Liver (tissue), 9 donors: ENCODE results near the gene ADCY9. TPM values are rescaled to one million over a fixed set of nuclear protein-coding genes. Genes with fewer than 3 reads are reported as not detected.

ENCODE experiments used
- DNase-seq: peaks from one replicate; pipeline ENCODE4 v3.0.0-alpha.2; 2017; ENCODE audit warnings: low spot score
- H3K27ac ChIP-seq, 2 donors: one replicate each; pipeline ENCODE4 v1.7.0; 2013; ENCODE audit warnings: inconsistent platforms in 2 of 2, low read length in 2 of 2, control low read depth in 1 of 2, low read depth in 1 of 2, mild to moderate bottlenecking in 1 of 2
- H3K27me3 ChIP-seq, 4 donors: one replicate each; pipeline versions ENCODE4 v1.6.1 to v1.7.0; 2013; ENCODE audit warnings: low read length in 3 of 4, inconsistent platforms in 1 of 4, mild to moderate bottlenecking in 1 of 4, moderate library complexity in 1 of 4; ENCODE audit not compliant: control insufficient read depth in 4 of 4, insufficient read depth in 4 of 4
- H3K36me3 ChIP-seq, 4 donors: one replicate each; pipeline versions ENCODE4 v1.6.1 to v1.7.0; 2013; ENCODE audit warnings: low read length in 3 of 4, mild to moderate bottlenecking in 3 of 4, low read depth in 1 of 4, moderate library complexity in 1 of 4; ENCODE audit not compliant: control insufficient read depth in 4 of 4, insufficient read depth in 3 of 4
- H3K4me1 ChIP-seq, 4 donors: one replicate each; pipeline versions ENCODE4 v1.6.1 to v1.7.0; 2013; ENCODE audit warnings: low read length in 3 of 4, mild to moderate bottlenecking in 3 of 4, moderate library complexity in 1 of 4; ENCODE audit not compliant: control insufficient read depth in 4 of 4, insufficient read depth in 4 of 4
- H3K4me3 ChIP-seq, 3 donors: one replicate each; pipeline versions ENCODE4 v1.6.1 to v1.7.0; 2013; ENCODE audit warnings: low read length in 3 of 3, control low read depth in 1 of 3, low read depth in 1 of 3, mild to moderate bottlenecking in 1 of 3
- H3K9ac ChIP-seq, 2 donors: one replicate each; pipeline ENCODE4 v1.7.0; 2013; ENCODE audit warnings: low read length in 2 of 2, mild to moderate bottlenecking in 2 of 2, moderate library complexity in 2 of 2, control low read depth in 1 of 2, low read depth in 1 of 2
- H3K9me3 ChIP-seq, 4 donors: one replicate each; pipeline versions ENCODE4 v1.6.1 to v1.7.0; 2013; ENCODE audit warnings: low read length in 3 of 4; ENCODE audit not compliant: control insufficient read depth in 4 of 4
- ATF3 ChIP-seq: IDR thresholded peaks from 2 replicates; pipeline ENCODE4 v1.6.1; 2016; ENCODE audit warnings: antibody characterized with exemption
- CTCF ChIP-seq: fragments of 150-350 bp; IDR thresholded peaks from 2 replicates; pipeline ENCODE4 v1.5.1; 2017; ENCODE audit warnings: improper control_type of control experiment, low read depth, low read length; ENCODE audit not compliant: missing input control
- EGR1 ChIP-seq, 2 donors: IDR thresholded peaks; 2 replicates each; pipeline ENCODE4 v1.6.1; 2016 to 2018; ENCODE audit warnings: antibody characterized with exemption in 2 of 2, low read depth in 2 of 2
- FOXA1 ChIP-seq: IDR thresholded peaks from 2 replicates; pipeline ENCODE4 v1.6.1; 2016; ENCODE audit warnings: antibody characterized with exemption
- JUND ChIP-seq, 2 donors: IDR thresholded peaks; 2 replicates each; pipeline ENCODE4 v1.6.1; 2016; ENCODE audit warnings: antibody characterized with exemption in 2 of 2
- NR2F2 ChIP-seq: IDR thresholded peaks from 2 replicates; pipeline ENCODE4 v1.6.1; 2016; ENCODE audit warnings: antibody characterized with exemption
- RXRA ChIP-seq, 2 donors: IDR thresholded peaks; 2 replicates each; pipeline ENCODE4 v1.6.1; 2017 to 2018; ENCODE audit warnings: antibody characterized with exemption in 2 of 2, mild to moderate bottlenecking in 1 of 2
- SP1 ChIP-seq: IDR thresholded peaks from 2 replicates; pipeline ENCODE4 v1.6.1; 2018; ENCODE audit warnings: antibody characterized with exemption, mild to moderate bottlenecking
- YY1 ChIP-seq: IDR thresholded peaks from 2 replicates; pipeline ENCODE4 v1.6.1; 2016; ENCODE audit warnings: antibody characterized with exemption, mild to moderate bottlenecking
- ZBTB33 ChIP-seq: IDR thresholded peaks from 2 replicates; pipeline ENCODE4 v1.6.1; 2016; ENCODE audit warnings: antibody characterized with exemption
- WGBS: extraction: QIAGEN DNeasy Blood & Tissue Kit; methylation state at CpG from one replicate; pipeline ENCODE4 v1.1.7; 2013; 5-methylcytosine and 5-hydroxymethylcytosine counted together
- polyA plus RNA-seq, 2 donors: library from polyadenylated mRNA; stranded (reverse) in 1 of 2; unstranded in 1 of 2; fragments of 200-250 nt in 1 of 2; fragments of >200 nt in 1 of 2; fragmentation: Nextera tagmentation in 1 of 2; extraction: Ambion mirVana in 1 of 2; gene quantifications; one replicate each; pipeline versions ENCODE4 v1.2.1 to v1.2.3, GENCODE V29; 2013 to 2015
- total RNA-seq, 2 donors: library from RNA; depleted of rRNA; stranded (reverse); fragments of >200 nt; gene quantifications; one replicate each; pipeline ENCODE4 v1.2.3, GENCODE V29; 2014
- donor health status: healthy.
- donor health status: healthy.
- donor health status: healthy.
- donor health status: healthy.
- donor health status: healthy.

The ADCY9 gene
- total and polyA plus RNA-seq, 4 donors = 3.6 to 25.1 (median 11.0) TPM

- no peak for TF ChIP-seq CTCF
- no peak for TF ChIP-seq JUND (IDR thresholded peaks at IDR 0.05)
- no peak for TF ChIP-seq FOXA1
- TF ChIP-seq ATF3 = no peak
- TF ChIP-seq NR2F2 = no peak
- TF ChIP-seq RXRA (IDR thresholded peaks at IDR 0.05) = no peak
Measured at GRCh38 chr16:3949287-3949686, 167.0 kb downstream of the ADCY9 start (continued).

GRCh38 chr16:3948378-3948995, 167.8 kb downstream of the ADCY9 start:
- no peaks in the 10 kb centered on the region for H3K4me1 ChIP-seq
- H3K27me3 ChIP-seq = no peaks in the 10 kb centered on the region
- no peak overlapping the region for H3K9ac ChIP-seq
- H3K36me3 ChIP-seq = no peaks in the 10 kb centered on the region
- H3K27ac ChIP-seq = no peak overlapping the region
- DNase-seq = no peak
- no peak overlapping the region for H3K4me3 ChIP-seq
- H3K9me3 ChIP-seq = no peaks in the 10 kb centered on the region
- TF ChIP-seq SP1 (no peak), EGR1 (IDR thresholded peaks at IDR 0.05; ENCODE audit: low read depth in 2 of 2) (no peak), RXRA (IDR thresholded peaks at IDR 0.05) (no peak), CTCF (no peak), YY1 (no peak), NR2F2 (no peak), JUND (IDR thresholded peaks at IDR 0.05) (no peak)
- WGBS = 94% methylated on average over 17 of the region's 17 CpGs

GRCh38 chr16:3946604-3947180, 169.6 kb downstream of the ADCY9 start:
- Histone ChIP-seq H3K36me3 (no peaks in the 10 kb centered on the region), H3K9ac (no peak overlapping the region), H3K9me3 (no peaks in the 10 kb centered on the region), H3K27me3 (no peaks in the 10 kb centered on the region), H3K4me3 (no peak overlapping the region), H3K4me1 (no peaks in the 10 kb centered on the region), H3K27ac (no peak overlapping the region)
- no peak for TF ChIP-seq NR2F2
- no peak for TF ChIP-seq ZBTB33
- TF ChIP-seq JUND (IDR thresholded peaks at IDR 0.05) = no peak
- no peak for DNase-seq
- WGBS = 88% methylated on average over 20 of the region's 20 CpGs
